ENCODE measurements around the gene LONP1. TPM values are rescaled to one million over a fixed set of nuclear protein-coding genes. Genes with fewer than 3 reads are reported as not detected.

Gene LONP1
- total and polyA plus RNA-seq, 4 donors: 32.3 to 83.9 (median 57.5) TPM

- Histone ChIP-seq H3K9me3 (ENCODE audit: control insufficient read depth in 4 of 4, low read length in 3 of 4) (no peaks in the 10 kb centered on the region), H3K4me1 (ENCODE audit: control insufficient read depth in 4 of 4, insufficient read depth in 4 of 4, low read length in 3 of 4) (peaks cover 4 to 22% (median 13%) of the 10 kb centered on the region in 4 donors), H3K9ac (ENCODE audit: low read depth in 1 of 2, low read length in 2 of 2) (peak within 1 kb of the TSS; percentile 88 to 92), H3K4me3 (ENCODE audit: low read depth in 1 of 3, low read length in 3 of 3) (peak within 1 kb of the TSS; percentile 72 to 96 (median 96)), H3K27me3 (ENCODE audit: control insufficient read depth in 4 of 4, insufficient read depth in 4 of 4, low read length in 3 of 4) (no peaks in the 10 kb centered on the region), H3K27ac (ENCODE audit: low read depth in 1 of 2, low read length in 2 of 2) (peak within 1 kb of the TSS; percentile 66 to 78), H3K36me3 (ENCODE audit: control insufficient read depth in 4 of 4, insufficient read depth in 3 of 4, low read depth in 1 of 4, low read length in 3 of 4) (no peaks in the 10 kb centered on the region)
- DNase-seq (ENCODE audit: low spot score): peak; percentile 99
- TF ChIP-seq ZBTB33 (IDR thresholded peaks at IDR 0.05) (no peak), HNF4G (IDR thresholded peaks at IDR 0.05) (peak; percentile 30), FOXA1 (IDR thresholded peaks at IDR 0.05) (peak; percentile 65), FOXA2 (IDR thresholded peaks at IDR 0.05) (no peak), CTCF (IDR thresholded peaks at IDR 0.05; ENCODE audit: low read depth, low read length, missing input control) (no peak), SP1 (IDR thresholded peaks at IDR 0.05) (peak; percentile 84), GABPA (IDR thresholded peaks at IDR 0.05 in 1 of 2, conservative IDR thresholded peaks at IDR 0.05 in 1 of 2) (peak in 1 of 2 donors; percentile 90), JUND (IDR thresholded peaks at IDR 0.05) (peak in 1 of 2 donors; percentile 55), ATF3 (IDR thresholded peaks at IDR 0.05) (no peak), YY1 (IDR thresholded peaks at IDR 0.05) (peak; percentile 98), TAF1 (conservative IDR thresholded peaks at IDR 0.05) (no peak), NR2F2 (IDR thresholded peaks at IDR 0.05) (no peak), MAX (IDR thresholded peaks at IDR 0.05) (peak; percentile 97), RAD21 (IDR thresholded peaks at IDR 0.05) (peak in 1 of 2 donors; percentile 39), HNF4A (conservative IDR thresholded peaks at IDR 0.05) (peak; percentile 35 to 54), RXRA (IDR thresholded peaks at IDR 0.05) (peak; percentile 46 to 50), EGR1 (IDR thresholded peaks at IDR 0.05; ENCODE audit: low read depth in 2 of 2) (peak in 1 of 2 donors; percentile 61), REST (IDR thresholded peaks at IDR 0.05) (peak; percentile 63)
- 1% methylated on average over 94 of the region's 94 CpGs for WGBS
These were observed 39.2 kb downstream of the LONP1 start, which contains the start of the genes HSD11B1L and MICOS13 for GRCh38 chr19:5680437-5681368. TSS of gene HSD11B1L (plus strand) at chr19:5681027. CDS start at chr19:5684833, 3,806 bp downstream. TSS of gene MICOS13 (minus strand) at chr19:5680516. CDS start at chr19:5680486, 30 bp downstream.

Measured in liver (tissue), 9 donors.